GM19438 (cell line): ENCODE data around the gene ACVRL1.
"Not testable (repeated sequence)": the region's sequence is repeated elsewhere in the genome, so short reads cannot be mapped to it uniquely, and the experiment has no call there.

ENCODE experiments used
- ATAC-seq: cut with Tn5 transposase; IDR thresholded peaks from one replicate; pipeline ENCODE4 v1.9.1; 2021; ENCODE audit warnings: low read depth; ENCODE audit not compliant: unreplicated experiment

ACVRL1 gene

GRCh38 chr12:51873251-51873994 lies 33.9 kb upstream of the ACVRL1 start:
- no peak for ATAC-seq

- no peak for ATAC-seq
These were observed 33.3 kb upstream of the ACVRL1 start for GRCh38 chr12:51874000-51874399.

- ATAC-seq: no peak
These were observed 32.8 kb upstream of the ACVRL1 start for GRCh38 chr12:51874486-51874885.

- ATAC-seq: no peak
These were observed 28.2 kb upstream of the ACVRL1 start for GRCh38 chr12:51879102-51879501.

- ATAC-seq: no peak
These were observed 24.0 kb upstream of the ACVRL1 start for GRCh38 chr12:51883295-51883694.

- ATAC-seq: no peak
These were observed 23.2 kb upstream of the ACVRL1 start for GRCh38 chr12:51883998-51884675.

GRCh38 chr12:51884676-51885229 lies 22.6 kb upstream of the ACVRL1 start:
- no peak for ATAC-seq

- not testable (repeated sequence) for ATAC-seq
These were observed 21.8 kb upstream of the ACVRL1 start for GRCh38 chr12:51885294-51886020.

- ATAC-seq: no peak
These were observed 21.1 kb upstream of the ACVRL1 start for GRCh38 chr12:51886021-51886710.

- no peak for ATAC-seq
These were observed 19.6 kb upstream of the ACVRL1 start, which contains the start of gene ANKRD33 for GRCh38 chr12:51887476-51888315. ANKRD33 (plus strand) TSS chr12:51888103; CDS start chr12:51888187, 84 bp downstream.

GRCh38 chr12:51888316-51889215 lies 18.7 kb upstream of the ACVRL1 start:
- no peak for ATAC-seq

- ATAC-seq: no peak
These were observed 17.8 kb upstream of the ACVRL1 start for GRCh38 chr12:51889216-51890132.

- ATAC-seq: no peak
These were observed 17.2 kb upstream of the ACVRL1 start for GRCh38 chr12:51890133-51890464.

GRCh38 chr12:51890511-51891171 lies 16.7 kb upstream of the ACVRL1 start:
- ATAC-seq: no peak

GRCh38 chr12:51891843-51892242 lies 15.5 kb upstream of the ACVRL1 start:
- ATAC-seq: no peak

GRCh38 chr12:51893786-51894185 lies 13.5 kb upstream of the ACVRL1 start:
- ATAC-seq: no peak
